CD4-positive, alpha-beta memory T cell (primary cell): ENCODE measurements around the gene NUCB2. TPM values are rescaled to one million over a fixed set of nuclear protein-coding genes. Genes with fewer than 3 reads are reported as not detected.
A peak's percentile ranks its signal among the peaks of the same experiment; 100 is the strongest.
"Not testable (repeated sequence)": the region's sequence is repeated elsewhere in the genome, so short reads cannot be mapped to it uniquely, and the experiment has no call there.

Experiments used
- CTCF ChIA-PET: fragments of 350-600 bp; sonication (Branson Sonifier 250); formaldehyde crosslinking; loops from one replicate; lab custom pipeline; 2021; ENCODE audit warnings: inconsistent platforms; ENCODE audit not compliant: partially characterized antibody; lab: Charles Lee
- POLR2A ChIA-PET: fragments of 350-600 bp; sonication (Branson Sonifier 250); formaldehyde crosslinking; loops from one replicate; lab custom pipeline; 2021; ENCODE audit not compliant: partially characterized antibody; lab: Charles Lee
- DNase-seq, 5 donors: peaks; one replicate each; pipeline versions ENCODE4 v3.0.0 to v3.0.0-alpha.2; 2020 to 2022; ENCODE audit warnings: mixed read lengths in 1 of 5
- H3K27ac ChIP-seq: one replicate; pipeline ENCODE4 v1.7.0; 2013; ENCODE audit warnings: low read depth, low read length
- H3K27me3 ChIP-seq: 2 replicates; pipeline ENCODE4 v1.7.0; 2013; ENCODE audit warnings: mild to moderate bottlenecking, low read length, moderate library complexity; ENCODE audit not compliant: insufficient read depth
- H3K36me3 ChIP-seq: 2 replicates; pipeline ENCODE4 v1.7.0; 2013; ENCODE audit warnings: mild to moderate bottlenecking, low read length, moderate library complexity; ENCODE audit not compliant: insufficient read depth
- H3K4me1 ChIP-seq: 2 replicates; pipeline ENCODE4 v1.7.0; 2013; ENCODE audit warnings: mild to moderate bottlenecking, low read length, moderate library complexity; ENCODE audit not compliant: insufficient read depth
- H3K4me3 ChIP-seq, 2 donors: one replicate each; pipeline ENCODE4 v1.7.0; 2013; ENCODE audit warnings: low read length in 2 of 2, mild to moderate bottlenecking in 1 of 2
- H3K9me3 ChIP-seq, 2 donors: one replicate each; pipeline ENCODE4 v1.7.0; 2013; ENCODE audit warnings: low read length in 2 of 2, control low read depth in 1 of 2; ENCODE audit not compliant: control insufficient read depth in 1 of 2
- H3K27ac Mint-ChIP-seq, 7 donors: one replicate each; pipeline ENCODE4 v1.8.0; 2020 to 2021; ENCODE audit warnings: mixed read lengths in 7 of 7, mild to moderate bottlenecking in 6 of 7, inconsistent platforms in 3 of 7, moderate library complexity in 3 of 7
- H3K27me3 Mint-ChIP-seq, 2 donors: one replicate each; pipeline ENCODE4 v1.8.0; 2020 to 2021; ENCODE audit warnings: mixed read lengths in 2 of 2
- H3K36me3 Mint-ChIP-seq, 2 donors: one replicate each; pipeline ENCODE4 v1.8.0; 2020 to 2021; ENCODE audit warnings: mixed read lengths in 2 of 2, inconsistent platforms in 1 of 2, mild to moderate bottlenecking in 1 of 2
- H3K4me1 Mint-ChIP-seq, 4 donors: one replicate each; pipeline ENCODE4 v1.8.0; 2020 to 2021; ENCODE audit warnings: mixed read lengths in 4 of 4, mild to moderate bottlenecking in 1 of 4
- H3K4me3 Mint-ChIP-seq, 8 donors: one replicate each; pipeline ENCODE4 v1.8.0; 2020 to 2021; ENCODE audit warnings: mixed read lengths in 8 of 8, mild to moderate bottlenecking in 7 of 8, moderate library complexity in 6 of 8, inconsistent platforms in 3 of 8
- H3K9me3 Mint-ChIP-seq, 8 donors: one replicate each; pipeline ENCODE4 v1.8.0; 2020 to 2021; ENCODE audit warnings: mixed read lengths in 8 of 8, mild to moderate bottlenecking in 5 of 8, inconsistent platforms in 3 of 8, moderate library complexity in 1 of 8
- intact Hi-C: fragments of 100-400 bp; cut with micrococcal nuclease; formaldehyde crosslinking; loops from one replicate; pipeline ENCODE4 v1.15.1; 2023
- polyA plus RNA-seq, 2 donors: library from polyadenylated mRNA; unstranded; fragments of 300-500 nt; fragmentation: Illumina TruSeq; gene quantifications; one replicate each; pipeline ENCODE4 v1.2.3, GENCODE V29; 2021
- total RNA-seq, 2 experiments: library from RNA; stranded (reverse); gene quantifications; one replicate each; pipeline ENCODE4 v1.2.3, GENCODE V29; 2021

Gene NUCB2
- total and polyA plus RNA-seq, 4 experiments from 2014 or later = 53.2 to 116 (median 86.2) TPM

- Histone ChIP-seq H3K9me3 (no peaks in the 10 kb centered on the region), H3K27ac (no peak overlapping the region), H3K4me1 (no peaks in the 10 kb centered on the region), H3K4me3 (no peak overlapping the region), H3K27me3 (no peaks in the 10 kb centered on the region), H3K36me3 (no peaks in the 10 kb centered on the region)
- Mint-ChIP-seq H3K4me1 (peaks cover 0 to 6% (median 1%) of the 10 kb centered on the region in 4 donors), H3K4me3 (no peak overlapping the region), H3K9me3 (no peaks in the 10 kb centered on the region), H3K36me3 (no peaks in the 10 kb centered on the region), H3K27me3 (no peaks in the 10 kb centered on the region), H3K27ac (peak overlapping the region in 1 of 7 donors; percentile 17)
- intact Hi-C loops = no loop called here
- POLR2A ChIA-PET = interaction anchor here (1.1 kb wide), 1 partner anchor 9 kb away, joined by 4 read pairs; the partner anchor contains the start of gene NUCB2
- CTCF ChIA-PET = interaction anchor here (0.7 to 1.0 kb wide), 4 partner anchors 8 to 655 kb away, joined by 3 to 4 read pairs (median 3); no protein-coding TSS in a partner anchor
- DNase-seq = no peak
Observed at GRCh38 chr11:17267576-17267975, 9.0 kb upstream of the NUCB2 start.

- H3K27ac ChIP-seq, H3K27me3 ChIP-seq, H3K4me3 Mint-ChIP-seq, H3K27me3 Mint-ChIP-seq, H3K4me1 Mint-ChIP-seq, H3K9me3 ChIP-seq, CTCF ChIA-PET, H3K4me3 ChIP-seq, POLR2A ChIA-PET, H3K4me1 ChIP-seq, H3K27ac Mint-ChIP-seq, H3K36me3 ChIP-seq, H3K36me3 Mint-ChIP-seq, DNase-seq, H3K9me3 Mint-ChIP-seq, intact Hi-C loops: not testable (repeated sequence)
Observed at GRCh38 chr11:17268500-17268899, 8.0 kb upstream of the NUCB2 start.

- DNase-seq = no peak
- CTCF ChIA-PET = interaction anchor here (1.6 kb wide), 1 partner anchor 85 kb away, joined by 4 read pairs; no protein-coding TSS in a partner anchor
- Histone ChIP-seq H3K4me3 (no peak overlapping the region), H3K36me3 (no peaks in the 10 kb centered on the region), H3K27ac (no peak overlapping the region), H3K27me3 (no peaks in the 10 kb centered on the region), H3K9me3 (no peaks in the 10 kb centered on the region), H3K4me1 (no peaks in the 10 kb centered on the region)
- Mint-ChIP-seq H3K9me3 (no peaks in the 10 kb centered on the region), H3K36me3 (no peaks in the 10 kb centered on the region), H3K27ac (peak overlapping the region in 1 of 7 donors; percentile 1), H3K4me3 (no peak overlapping the region), H3K27me3 (no peaks in the 10 kb centered on the region), H3K4me1 (peaks cover 0 to 1% (median under 1%) of the 10 kb centered on the region in 4 donors)
- POLR2A ChIA-PET = no interaction called here
- intact Hi-C loops = no loop called here
Observed at GRCh38 chr11:17268902-17269301, 7.6 kb upstream of the NUCB2 start.

- CTCF ChIA-PET = no interaction called here
- intact Hi-C loops = no loop called here
- DNase-seq = no peak
Observed at GRCh38 chr11:17272801-17273200, 3.7 kb upstream of the NUCB2 start.

GRCh38 chr11:17273211-17273610, 3.3 kb upstream of the NUCB2 start:
- intact Hi-C loops = no loop called here
- Histone ChIP-seq H3K36me3 (no peaks in the 10 kb centered on the region), H3K4me3 (no peak overlapping the region), H3K27me3 (no peaks in the 10 kb centered on the region), H3K27ac (no peak overlapping the region), H3K9me3 (no peaks in the 10 kb centered on the region), H3K4me1 (peaks cover 24% of the 10 kb centered on the region)
- Mint-ChIP-seq H3K27ac (no peak overlapping the region), H3K27me3 (no peaks in the 10 kb centered on the region), H3K9me3 (no peaks in the 10 kb centered on the region), H3K4me1 (peaks cover 14 to 28% (median 23%) of the 10 kb centered on the region in 4 donors), H3K36me3 (peaks cover 0 to 11% of the 10 kb centered on the region in 2 donors), H3K4me3 (peak overlapping the region in 1 of 8 donors; percentile 25)
- ChIA-PET CTCF (no interaction called here), POLR2A (interaction anchor here (4.6 kb wide), 1 partner anchor 12 kb away, joined by 59 read pairs; no protein-coding TSS in a partner anchor)
- DNase-seq = no peak

More at GRCh38 chr11:17272801-17273200, 3.7 kb upstream of the NUCB2 start:
- no peaks in the 10 kb centered on the region for H3K9me3 Mint-ChIP-seq
- Histone ChIP-seq H3K27ac (no peak overlapping the region), H3K36me3 (no peaks in the 10 kb centered on the region), H3K4me1 (peaks cover 21% of the 10 kb centered on the region), H3K4me3 (no peak overlapping the region), H3K9me3 (no peaks in the 10 kb centered on the region), H3K27me3 (no peaks in the 10 kb centered on the region)
- H3K27me3 Mint-ChIP-seq = no peaks in the 10 kb centered on the region
- peaks cover 14 to 25% (median 20%) of the 10 kb centered on the region in 4 donors for H3K4me1 Mint-ChIP-seq
- H3K36me3 Mint-ChIP-seq = peaks cover 0 to 11% of the 10 kb centered on the region in 2 donors
- H3K4me3 Mint-ChIP-seq = no peak overlapping the region
- POLR2A ChIA-PET = no interaction called here
- H3K27ac Mint-ChIP-seq = no peak overlapping the region

- peaks cover 0 to 11% of the 10 kb centered on the region in 2 donors for H3K36me3 Mint-ChIP-seq
- no peak for DNase-seq
- H3K4me3 Mint-ChIP-seq = peak overlapping the region in 2 of 8 donors; percentile 25
- intact Hi-C loops = no loop called here
- no peaks in the 10 kb centered on the region for H3K27me3 Mint-ChIP-seq
- H3K4me3 ChIP-seq = no peak overlapping the region
- no peaks in the 10 kb centered on the region for H3K9me3 Mint-ChIP-seq
- CTCF ChIA-PET = interaction anchor here (0.9 kb wide), 1 partner anchor 115 kb away, joined by 3 read pairs; the partner anchor contains the start of gene KCNJ11
- peaks cover 16 to 33% (median 27%) of the 10 kb centered on the region in 4 donors for H3K4me1 Mint-ChIP-seq
- no peaks in the 10 kb centered on the region for H3K9me3 ChIP-seq
- H3K27me3 ChIP-seq = no peaks in the 10 kb centered on the region
- H3K27ac ChIP-seq = no peak overlapping the region
- H3K27ac Mint-ChIP-seq = no peak overlapping the region
- H3K36me3 ChIP-seq = no peaks in the 10 kb centered on the region
- peaks cover 24% of the 10 kb centered on the region for H3K4me1 ChIP-seq
- POLR2A ChIA-PET = interaction anchor here (4.6 kb wide), 1 partner anchor 12 kb away, joined by 59 read pairs; no protein-coding TSS in a partner anchor
Observed at GRCh38 chr11:17273668-17274282, 2.8 kb upstream of the NUCB2 start.
